Endothelial cell of umbilical vein (primary cell): ENCODE measurements around the gene R3HDM2. TPM values are rescaled to one million over a fixed set of nuclear protein-coding genes. Genes with fewer than 3 reads are reported as not detected.

Source experiments
- BruUV-seq: library from RNA; stranded (reverse); fragments of 400-500 nt; replicated peaks from 2 replicates; lab custom pipeline; 2021; lab: Mats Ljungman, UMichigan
- CTCF ChIA-PET: fragments of 300-600, 350-600 bp; sonication (Branson Sonifier 250); formaldehyde crosslinking; loops from one replicate; lab custom pipeline; 2021; ENCODE audit warnings: antibody characterized with exemption, inconsistent platforms; lab: Charles Lee
- POLR2A ChIA-PET: fragments of 300-600, 350-600 bp; sonication (Branson Sonifier 250); formaldehyde crosslinking; loops from one replicate; lab custom pipeline; 2021; ENCODE audit warnings: antibody characterized with exemption, inconsistent platforms; lab: Charles Lee
- DNase-seq: peaks from one replicate; pipeline ENCODE4 v3.0.0-alpha.2; 2011; ENCODE audit warnings: low read depth, low spot score
- FAIRE-seq: peaks from 2 replicates; lab custom pipeline; 2011; peaks lifted over from hg19 to GRCh38; lab: Jason Lieb, UNC
- H2AFZ ChIP-seq: 2 replicates; pipeline ENCODE4 v1.6.0; 2012; ENCODE audit warnings: low read depth, low read length, control low read depth, inconsistent platforms
- H3K27ac ChIP-seq: 2 replicates; pipeline ENCODE4 v1.5.1; 2011; ENCODE audit warnings: low read depth, mild to moderate bottlenecking, control low read depth, low read length, moderate library complexity; ENCODE audit not compliant: insufficient read depth
- H3K27me3 ChIP-seq, 2 experiments: 2 replicates each; pipeline versions ENCODE4 v1.6.0 to v1.6.1; 2011; ENCODE audit warnings: low read length in 2 of 2, mixed read lengths in 1 of 2; ENCODE audit not compliant: control insufficient read depth in 2 of 2, insufficient read depth in 2 of 2
- H3K36me3 ChIP-seq, 2 experiments: 2 replicates in 1 of 2; 3 replicates in 1 of 2; pipeline ENCODE4 v1.5.1; 2011; ENCODE audit warnings: low read length in 2 of 2, mild to moderate bottlenecking in 1 of 2, moderate library complexity in 1 of 2; ENCODE audit not compliant: control insufficient read depth in 2 of 2, insufficient read depth in 2 of 2; ENCODE audit errors: extremely low read depth in 1 of 2
- H3K4me1 ChIP-seq: 3 replicates; pipeline ENCODE4 v1.5.1; 2011; ENCODE audit warnings: mild to moderate bottlenecking, low read length; ENCODE audit not compliant: control insufficient read depth, insufficient read depth; ENCODE audit errors: extremely low read depth
- H3K4me2 ChIP-seq: 2 replicates; pipeline ENCODE4 v1.6.1; 2011; ENCODE audit warnings: low read length, control low read depth, mixed read lengths; ENCODE audit not compliant: insufficient read depth
- H3K4me3 ChIP-seq, 3 experiments: fragments of 200-600 bp in 1 of 3; sonication (generic), shearing (Covaris generic) in 1 of 3; replicated peaks in 1 of 3; 2 replicates each; pipeline ENCODE4 v1.5.1; 2011 to 2016; ENCODE audit warnings: control low read depth in 3 of 3, low read length in 3 of 3, mild to moderate bottlenecking in 2 of 3, inconsistent platforms in 1 of 3, low read depth in 1 of 3, moderate library complexity in 1 of 3; ENCODE audit not compliant: insufficient read depth in 1 of 3
- H3K79me2 ChIP-seq: 2 replicates; pipeline ENCODE4 v1.6.0; 2012; ENCODE audit warnings: low read length, inconsistent platforms; ENCODE audit not compliant: control insufficient read depth, insufficient read depth
- H3K9ac ChIP-seq: replicated peaks from 2 replicates; pipeline ENCODE3; 2011; ENCODE audit warnings: low read length, control low read depth; ENCODE audit not compliant: insufficient read depth; ENCODE audit errors: extremely low read depth
- H3K9me1 ChIP-seq: replicated peaks from 3 replicates; pipeline ENCODE4 v1.6.0; 2011; ENCODE audit warnings: mild to moderate bottlenecking, low read length; ENCODE audit not compliant: control insufficient read depth, insufficient read depth; ENCODE audit errors: extremely low read depth
- H3K9me3 ChIP-seq: replicated peaks from 2 replicates; pipeline ENCODE4 v1.5.1; 2012; ENCODE audit warnings: low read length, inconsistent platforms; ENCODE audit not compliant: control insufficient read depth, insufficient read depth
- H4K20me1 ChIP-seq: replicated peaks from 2 replicates; pipeline ENCODE3; 2011; ENCODE audit warnings: mild to moderate bottlenecking, low read length; ENCODE audit not compliant: control insufficient read depth, insufficient read depth; ENCODE audit errors: extremely low read depth
- CTCF ChIP-seq, 2 donors: IDR thresholded peaks; 1 replicate in 1 of 2; 2 replicates in 1 of 2; pipeline ENCODE4 v1.5.1; 2011; ENCODE audit warnings: low read length in 2 of 2, mild to moderate bottlenecking in 2 of 2, moderate library complexity in 2 of 2, control low read depth in 1 of 2, inconsistent platforms in 1 of 2, low read depth in 1 of 2; ENCODE audit not compliant: insufficient read depth in 1 of 2; ENCODE audit errors: extremely low read depth in 1 of 2
- EZH2 ChIP-seq: IDR thresholded peaks from 2 replicates; pipeline ENCODE4 v1.6.1; 2012; ENCODE audit warnings: borderline replicate concordance, low read depth, mild to moderate bottlenecking, moderate library complexity, low read length, inconsistent platforms; ENCODE audit not compliant: severe bottlenecking
- FOS ChIP-seq: IDR thresholded peaks from 2 replicates; pipeline ENCODE4 v1.6.1; 2011; ENCODE audit warnings: mild to moderate bottlenecking, low read length, moderate library complexity, borderline replicate concordance; ENCODE audit not compliant: insufficient read depth
- GATA2 ChIP-seq: IDR thresholded peaks from 2 replicates; pipeline ENCODE4 v1.7.0; 2011; ENCODE audit warnings: low read depth, mild to moderate bottlenecking, moderate library complexity, mixed read lengths, low read length; ENCODE audit not compliant: insufficient read length, insufficient read depth
- JUN ChIP-seq: IDR thresholded peaks from 2 replicates; pipeline ENCODE4 v1.6.1; 2011; ENCODE audit warnings: borderline replicate concordance, low read depth; ENCODE audit not compliant: insufficient read length, insufficient read depth
- MAX ChIP-seq: IDR thresholded peaks from 2 replicates; pipeline ENCODE4 v1.6.1; 2011; ENCODE audit not compliant: insufficient read depth, insufficient read length
- MYC ChIP-seq: IDR thresholded peaks from one replicate; pipeline ENCODE4 v1.6.1; 2011; ENCODE audit warnings: mild to moderate bottlenecking, low read depth, low read length
- POLR2A ChIP-seq: IDR thresholded peaks from 2 replicates; pipeline ENCODE4 v1.6.1; 2012; ENCODE audit warnings: low read depth, mild to moderate bottlenecking, control low read depth, low read length
- POLR2AphosphoS5 ChIP-seq: IDR thresholded peaks from 2 replicates; pipeline ENCODE4 v1.6.1; 2012; ENCODE audit warnings: low read depth, mild to moderate bottlenecking, control low read depth, low read length, moderate library complexity; ENCODE audit not compliant: insufficient read depth
- dilution Hi-C: fragments of 300-500 bp; cut with MboI; formaldehyde crosslinking; loops from one replicate; pipeline ENCODE4 v1.15.0; 2019; ENCODE audit warnings: low sequenced_read_pairs; ENCODE audit not compliant: extremely low pct_ligation_motif_present
- intact Hi-C: fragments of 100-400 bp; cut with micrococcal nuclease; formaldehyde crosslinking; loops from one replicate; pipeline ENCODE4 v1.10.0; 2022
- polyA plus RNA-seq, 4 experiments: library from polyadenylated mRNA; depleted of rRNA in 3 of 4; stranded (reverse) in 3 of 4; unstranded in 1 of 4; fragments of >200 nt; gene quantifications; 2 replicates each; pipeline versions ENCODE4 v1.2.1 to v1.2.3, GENCODE V29; 2011 to 2012; ENCODE audit warnings: missing spikeins in 1 of 4
- total RNA-seq: library from RNA; stranded (reverse); gene quantifications from 2 replicates; pipeline ENCODE4 v1.2.3, GENCODE V29; 2021

R3HDM2 gene
- total and polyA plus RNA-seq, 2 donors (not counting 3 experiments of a cell fraction or from before 2014, with no cell fraction given), result 26.1 to 31.3 TPM

GRCh38 chr12:57255916-57256315 lies 174.9 kb downstream of the R3HDM2 start:
- dilution Hi-C loops, result no loop called here
- no peaks in the 10 kb centered on the region for H3K9me3 ChIP-seq
- no peaks in the 10 kb centered on the region for H3K27me3 ChIP-seq
- H2AFZ ChIP-seq, result no peak overlapping the region
- DNase-seq (no peak), FAIRE-seq (no peak)
- TF ChIP-seq FOS (no peak), POLR2AphosphoS5 (no peak), JUN (no peak), MAX (no peak), MYC (no peak), EZH2 (no peak), CTCF (IDR thresholded peaks at IDR 0.05; ENCODE audit: extremely low read depth in 1 of 2, insufficient read depth in 1 of 2, low read depth in 1 of 2, low read length in 2 of 2) (no peak), GATA2 (no peak), POLR2A (no peak)
- H3K9ac ChIP-seq, result no peak overlapping the region
- ChIA-PET POLR2A (no interaction called here), CTCF (interaction anchor here (0.8 kb wide), 1 partner anchor 203 kb away, joined by 3 read pairs; the partner anchor contains the start of gene GLI1)
- no TSS peak for BruUV-seq
- no peak overlapping the region for H3K4me2 ChIP-seq
- intact Hi-C loops, result no loop called here
- H3K4me3 ChIP-seq, result no peak overlapping the region
- H4K20me1 ChIP-seq, result no peaks in the 10 kb centered on the region
- no peaks in the 10 kb centered on the region for H3K9me1 ChIP-seq
- no peaks in the 10 kb centered on the region for H3K79me2 ChIP-seq
- peaks cover 0 to 11% of the 10 kb centered on the region in 2 experiments for H3K36me3 ChIP-seq
- H3K4me1 ChIP-seq, result no peaks in the 10 kb centered on the region
- no peak overlapping the region for H3K27ac ChIP-seq
